ENCODE results near the gene WNT7A. TPM values are rescaled to one million over a fixed set of nuclear protein-coding genes. Genes with fewer than 3 reads are reported as not detected.

Gene WNT7A
- total RNA-seq, 1 donor from 2014 or later, result 1.0 TPM

GRCh38 chr3:13792512-13793371 is 87.1 kb downstream of the WNT7A start:
- Mint-ChIP-seq H3K36me3 (no peaks in the 10 kb centered on the region), H3K9me3 (no peaks in the 10 kb centered on the region), H3K4me1 (no peaks in the 10 kb centered on the region), H3K4me3 (no peak overlapping the region), H3K27ac (no peak overlapping the region), H3K27me3 (ENCODE audit: low read depth) (peaks cover 6% of the 10 kb centered on the region)
- no peak for TF ChIP-seq CTCF (IDR thresholded peaks at IDR 0.05; ENCODE audit: unreplicated experiment)
- no peak for DNase-seq (ENCODE audit: low spot score in 2 of 2, unreplicated experiment in 2 of 2)

- TF ChIP-seq CTCF (IDR thresholded peaks at IDR 0.05; ENCODE audit: unreplicated experiment), result no peak
- H3K4me1 Mint-ChIP-seq, result no peaks in the 10 kb centered on the region
- peaks cover 6% of the 10 kb centered on the region for H3K27me3 Mint-ChIP-seq (ENCODE audit: low read depth)
- H3K4me3 Mint-ChIP-seq, result no peak overlapping the region
- no peak for DNase-seq (ENCODE audit: low spot score in 2 of 2, unreplicated experiment in 2 of 2)
- no peak overlapping the region for H3K27ac Mint-ChIP-seq
- H3K9me3 Mint-ChIP-seq, result no peaks in the 10 kb centered on the region
- H3K36me3 Mint-ChIP-seq, result no peaks in the 10 kb centered on the region
Measured at GRCh38 chr3:13792051-13792490, 87.8 kb downstream of the WNT7A start.

GRCh38 chr3:13791198-13792050 is 88.4 kb downstream of the WNT7A start:
- Mint-ChIP-seq H3K36me3 (no peaks in the 10 kb centered on the region), H3K4me1 (no peaks in the 10 kb centered on the region), H3K27me3 (ENCODE audit: low read depth) (peaks cover 6% of the 10 kb centered on the region), H3K27ac (no peak overlapping the region), H3K4me3 (no peak overlapping the region), H3K9me3 (no peaks in the 10 kb centered on the region)
- DNase-seq (ENCODE audit: low spot score in 2 of 2, unreplicated experiment in 2 of 2), result no peak
- TF ChIP-seq CTCF (IDR thresholded peaks at IDR 0.05; ENCODE audit: unreplicated experiment), result no peak

GRCh38 chr3:13790376-13791197 is 89.3 kb downstream of the WNT7A start:
- no peaks in the 10 kb centered on the region for H3K36me3 Mint-ChIP-seq
- no peak overlapping the region for H3K27ac Mint-ChIP-seq
- no peak overlapping the region for H3K4me3 Mint-ChIP-seq
- DNase-seq (ENCODE audit: low spot score in 2 of 2, unreplicated experiment in 2 of 2), result no peak
- no peaks in the 10 kb centered on the region for H3K4me1 Mint-ChIP-seq
- peaks cover 6% of the 10 kb centered on the region for H3K27me3 Mint-ChIP-seq (ENCODE audit: low read depth)
- TF ChIP-seq CTCF (IDR thresholded peaks at IDR 0.05; ENCODE audit: unreplicated experiment), result no peak
- H3K9me3 Mint-ChIP-seq, result no peaks in the 10 kb centered on the region

All from mesothelial cell of epicardium (in vitro differentiated cells).